ENCODE results near the gene AKR1C8. TPM values are rescaled to one million over a fixed set of nuclear protein-coding genes. Genes with fewer than 3 reads are reported as not detected.

Gene AKR1C8
- total and polyA plus RNA-seq, 2 donors (not counting 1 experiment from before 2014, with no cell fraction given), result not detected

DNA sequence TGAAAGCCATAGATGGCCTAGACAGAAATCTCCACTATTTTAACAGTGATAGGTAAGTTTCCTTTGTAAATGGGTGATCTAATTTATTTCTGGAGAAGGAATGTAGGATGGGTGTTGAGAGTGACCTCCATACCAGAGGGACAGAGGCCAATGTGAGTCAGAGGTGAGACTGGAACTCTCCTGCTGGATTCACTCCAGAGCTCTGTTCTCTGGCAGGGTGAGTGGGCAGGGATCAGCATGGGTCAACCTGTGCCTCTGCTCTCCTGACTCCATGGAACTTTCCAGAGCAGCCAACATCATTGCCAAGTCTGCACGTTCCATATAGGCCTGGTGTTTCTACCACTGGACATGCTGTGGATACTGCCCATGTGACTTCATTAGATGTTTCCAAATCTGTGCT is 79.3 kb downstream of the AKR1C8 start:
- Histone ChIP-seq H3K36me3 (ENCODE audit: control insufficient read depth, insufficient read depth, low read length) (no peaks in the 10 kb centered on the region), H3K9ac (ENCODE audit: insufficient read depth, low read length) (no peak overlapping the region), H3K79me2 (ENCODE audit: control insufficient read depth, insufficient read depth, low read length) (no peaks in the 10 kb centered on the region), H3K4me1 (ENCODE audit: control insufficient read depth, extremely low read depth, insufficient read depth, low read length) (no peaks in the 10 kb centered on the region), H2AFZ (ENCODE audit: low read length) (no peak overlapping the region), H3K27me3 (ENCODE audit: control insufficient read depth, insufficient read depth, low read length) (no peaks in the 10 kb centered on the region), H3K4me2 (ENCODE audit: extremely low read depth, insufficient read depth, low read length) (no peak overlapping the region), H3K4me3 (replicated peaks in 1 of 4; ENCODE audit: control extremely low read depth in 1 of 4, insufficient read depth in 1 of 4, low read depth in 3 of 4, low read length in 4 of 4) (no peak overlapping the region), H3K27ac (ENCODE audit: insufficient read depth, low read length) (no peak overlapping the region), H4K20me1 (ENCODE audit: control insufficient read depth, extremely low read depth, insufficient read depth, low read length) (no peaks in the 10 kb centered on the region), H3K9me3 (ENCODE audit: control insufficient read depth, insufficient read depth, low read depth, low read length) (no peaks in the 10 kb centered on the region)
- no peak for DNase-seq (ENCODE audit: low read depth in 2 of 2)
- TF ChIP-seq EZH2 (IDR thresholded peaks at IDR 0.05; ENCODE audit: low read length, missing control alignments), result no peak
- TF ChIP-seq, protein P1, sequence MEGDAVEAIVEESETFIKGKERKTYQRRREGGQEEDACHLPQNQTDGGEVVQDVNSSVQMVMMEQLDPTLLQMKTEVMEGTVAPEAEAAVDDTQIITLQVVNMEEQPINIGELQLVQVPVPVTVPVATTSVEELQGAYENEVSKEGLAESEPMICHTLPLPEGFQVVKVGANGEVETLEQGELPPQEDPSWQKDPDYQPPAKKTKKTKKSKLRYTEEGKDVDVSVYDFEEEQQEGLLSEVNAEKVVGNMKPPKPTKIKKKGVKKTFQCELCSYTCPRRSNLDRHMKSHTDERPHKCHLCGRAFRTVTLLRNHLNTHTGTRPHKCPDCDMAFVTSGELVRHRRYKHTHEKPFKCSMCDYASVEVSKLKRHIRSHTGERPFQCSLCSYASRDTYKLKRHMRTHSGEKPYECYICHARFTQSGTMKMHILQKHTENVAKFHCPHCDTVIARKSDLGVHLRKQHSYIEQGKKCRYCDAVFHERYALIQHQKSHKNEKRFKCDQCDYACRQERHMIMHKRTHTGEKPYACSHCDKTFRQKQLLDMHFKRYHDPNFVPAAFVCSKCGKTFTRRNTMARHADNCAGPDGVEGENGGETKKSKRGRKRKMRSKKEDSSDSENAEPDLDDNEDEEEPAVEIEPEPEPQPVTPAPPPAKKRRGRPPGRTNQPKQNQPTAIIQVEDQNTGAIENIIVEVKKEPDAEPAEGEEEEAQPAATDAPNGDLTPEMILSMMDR (conservative IDR thresholded peaks at IDR 0.05 in 1 of 2, IDR thresholded peaks at IDR 0.05 in 1 of 2; ENCODE audit: low read depth in 1 of 2, low read length in 2 of 2), result no peak

Other genes with a start within 250 kb of the AKR1C8 start
- 72.2 and 154 TPM in 2 replicates for gene AKR1C1, start 221.7 kb downstream of the AKR1C8 start, total RNA-seq
- 92.9 and 118 TPM in 2 replicates for gene AKR1C1, start 221.7 kb downstream of the AKR1C8 start, polyA plus RNA-seq
- 10.6 and 13.4 TPM in 2 replicates for gene AKR1C2, start 181.3 kb downstream of the AKR1C8 start, total RNA-seq
- 12.1 and 14.6 TPM in 2 replicates for gene AKR1C2, start 181.3 kb downstream of the AKR1C8 start, polyA plus RNA-seq
- gene AKR1C3, start 90.7 kb downstream of the AKR1C8 start, total RNA-seq, result 44.3 and 63.7 TPM in 2 replicates
- gene AKR1C3, start 90.7 kb downstream of the AKR1C8 start, polyA plus RNA-seq, result 18.8 and 36.3 TPM in 2 replicates
- not detected in 2 replicates for gene AKR1C4, start 11.7 kb upstream of the AKR1C8 start, total RNA-seq
- gene AKR1C4, start 11.7 kb upstream of the AKR1C8 start, polyA plus RNA-seq, result not detected in 2 replicates
- not detected in 2 replicates for gene UCN3, start 179.8 kb upstream of the AKR1C8 start, total RNA-seq
- gene UCN3, start 179.8 kb upstream of the AKR1C8 start, polyA plus RNA-seq, result not detected in 2 replicates
- gene TUBAL3, start 219.7 kb upstream of the AKR1C8 start, total RNA-seq, result not detected in 2 replicates
- not detected in 2 replicates for gene TUBAL3, start 219.7 kb upstream of the AKR1C8 start, polyA plus RNA-seq
- 32.1 and 45.4 TPM in 2 replicates for gene NET1, start 227.4 kb upstream of the AKR1C8 start, total RNA-seq
- gene NET1, start 227.4 kb upstream of the AKR1C8 start, polyA plus RNA-seq, result 7.2 and 24.8 TPM in 2 replicates

Measured in fibroblast of lung (primary cell).